HL-60 (cell line): ENCODE results near the gene NCMAP.

Experiments used
- DNase-seq, 2 experiments: peaks; one replicate each; pipeline ENCODE4 v3.0.0-alpha.2; 2010 to 2020; ENCODE audit warnings: low read depth in 1 of 2, low spot score in 1 of 2
- H3K27ac ChIP-seq: fragments of 250-450 bp; sonication (Bioruptor Pico); replicated peaks from 2 replicates; pipeline ENCODE4 v1.5.1; 2020; ENCODE audit warnings: mild to moderate bottlenecking, moderate library complexity
- H3K27me3 ChIP-seq: fragments of 250-450 bp; sonication (Bioruptor Pico); 2 replicates; pipeline ENCODE4 v1.5.1; 2021; ENCODE audit warnings: mild to moderate bottlenecking, moderate library complexity; ENCODE audit not compliant: insufficient read depth, poor library complexity, severe bottlenecking
- H3K4me3 ChIP-seq: replicated peaks from 2 replicates; pipeline ENCODE4 v1.5.1; 2011; ENCODE audit warnings: mild to moderate bottlenecking, control low read depth, low read length; ENCODE audit not compliant: insufficient read depth
- GABPA ChIP-seq: IDR thresholded peaks from 2 replicates; pipeline ENCODE4 v1.6.1; 2012; ENCODE audit warnings: low read depth
- POLR2AphosphoS5 ChIP-seq: IDR thresholded peaks from 2 replicates; pipeline ENCODE4 v1.6.1; 2012; ENCODE audit warnings: low read depth
- SPI1 ChIP-seq: IDR thresholded peaks from 2 replicates; pipeline ENCODE4 v1.6.1; 2012; ENCODE audit warnings: low read depth, mild to moderate bottlenecking, borderline replicate concordance
- TF ChIP-seq, protein P1 (sequence below): IDR thresholded peaks from 2 replicates; pipeline ENCODE4 v1.6.1; 2012; ENCODE audit warnings: low read depth; ENCODE audit not compliant: insufficient replicate concordance
- TF ChIP-seq, protein P2 (sequence below): IDR thresholded peaks from one replicate; pipeline ENCODE4 v1.5.1; 2011; ENCODE audit warnings: low read length, control low read depth, inconsistent platforms; ENCODE audit not compliant: insufficient read depth

The NCMAP gene

DNA sequence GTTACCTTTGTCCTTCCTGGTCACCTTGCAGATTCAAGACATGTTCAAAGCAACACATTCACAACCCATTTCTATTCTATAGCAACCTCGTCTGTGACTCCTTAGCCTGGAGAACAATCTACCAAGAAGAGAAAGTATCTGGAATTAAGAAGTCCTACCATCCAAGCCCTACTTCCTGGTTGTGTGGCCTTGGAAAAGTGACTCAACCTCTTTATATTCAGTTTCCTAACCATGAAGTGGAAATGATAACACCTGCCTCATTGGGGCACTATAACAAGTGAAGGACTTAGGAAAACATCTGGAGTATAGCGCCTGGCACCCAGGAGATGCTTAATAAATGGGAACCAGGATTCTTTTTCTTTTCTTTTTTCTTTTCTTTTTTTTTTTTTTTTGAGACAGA, 50.7 kb downstream of the NCMAP start:
- no peak for DNase-seq
- no peak overlapping the region for H3K27ac ChIP-seq
- H3K4me3 ChIP-seq, result no peak overlapping the region
- no peaks in the 10 kb centered on the region for H3K27me3 ChIP-seq
- no peak for TF ChIP-seq SPI1
- TF ChIP-seq, protein P1, sequence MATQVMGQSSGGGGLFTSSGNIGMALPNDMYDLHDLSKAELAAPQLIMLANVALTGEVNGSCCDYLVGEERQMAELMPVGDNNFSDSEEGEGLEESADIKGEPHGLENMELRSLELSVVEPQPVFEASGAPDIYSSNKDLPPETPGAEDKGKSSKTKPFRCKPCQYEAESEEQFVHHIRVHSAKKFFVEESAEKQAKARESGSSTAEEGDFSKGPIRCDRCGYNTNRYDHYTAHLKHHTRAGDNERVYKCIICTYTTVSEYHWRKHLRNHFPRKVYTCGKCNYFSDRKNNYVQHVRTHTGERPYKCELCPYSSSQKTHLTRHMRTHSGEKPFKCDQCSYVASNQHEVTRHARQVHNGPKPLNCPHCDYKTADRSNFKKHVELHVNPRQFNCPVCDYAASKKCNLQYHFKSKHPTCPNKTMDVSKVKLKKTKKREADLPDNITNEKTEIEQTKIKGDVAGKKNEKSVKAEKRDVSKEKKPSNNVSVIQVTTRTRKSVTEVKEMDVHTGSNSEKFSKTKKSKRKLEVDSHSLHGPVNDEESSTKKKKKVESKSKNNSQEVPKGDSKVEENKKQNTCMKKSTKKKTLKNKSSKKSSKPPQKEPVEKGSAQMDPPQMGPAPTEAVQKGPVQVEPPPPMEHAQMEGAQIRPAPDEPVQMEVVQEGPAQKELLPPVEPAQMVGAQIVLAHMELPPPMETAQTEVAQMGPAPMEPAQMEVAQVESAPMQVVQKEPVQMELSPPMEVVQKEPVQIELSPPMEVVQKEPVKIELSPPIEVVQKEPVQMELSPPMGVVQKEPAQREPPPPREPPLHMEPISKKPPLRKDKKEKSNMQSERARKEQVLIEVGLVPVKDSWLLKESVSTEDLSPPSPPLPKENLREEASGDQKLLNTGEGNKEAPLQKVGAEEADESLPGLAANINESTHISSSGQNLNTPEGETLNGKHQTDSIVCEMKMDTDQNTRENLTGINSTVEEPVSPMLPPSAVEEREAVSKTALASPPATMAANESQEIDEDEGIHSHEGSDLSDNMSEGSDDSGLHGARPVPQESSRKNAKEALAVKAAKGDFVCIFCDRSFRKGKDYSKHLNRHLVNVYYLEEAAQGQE, result no peak

DNA sequence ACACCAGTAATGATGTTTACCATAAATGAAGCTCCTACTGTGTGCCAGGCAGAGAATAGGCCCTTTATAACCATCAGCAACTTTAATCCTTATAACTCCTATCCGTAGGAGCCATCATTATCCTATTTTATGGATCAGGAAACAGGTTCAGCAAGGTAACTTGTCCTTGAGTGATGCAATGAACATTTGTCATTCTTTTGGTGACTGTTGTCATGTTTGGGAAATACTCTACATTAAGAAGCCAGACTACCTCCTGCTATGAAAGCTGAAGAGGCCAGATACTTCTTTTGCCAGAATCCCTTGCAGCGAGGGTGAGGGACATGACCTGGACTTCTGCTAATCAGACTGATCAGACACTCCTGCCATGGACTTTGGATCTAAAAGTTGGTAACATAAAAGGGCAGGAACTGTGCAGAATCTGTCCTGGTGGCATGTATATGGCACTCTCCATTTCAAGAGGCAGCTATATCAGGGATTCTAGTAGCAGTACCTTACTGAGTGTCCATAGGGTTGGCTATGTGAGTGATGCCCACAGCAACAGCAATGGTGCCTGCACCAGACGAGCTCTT, 54.1 kb downstream of the NCMAP start:
- DNase-seq, result no peak
- TF ChIP-seq, protein P2, sequence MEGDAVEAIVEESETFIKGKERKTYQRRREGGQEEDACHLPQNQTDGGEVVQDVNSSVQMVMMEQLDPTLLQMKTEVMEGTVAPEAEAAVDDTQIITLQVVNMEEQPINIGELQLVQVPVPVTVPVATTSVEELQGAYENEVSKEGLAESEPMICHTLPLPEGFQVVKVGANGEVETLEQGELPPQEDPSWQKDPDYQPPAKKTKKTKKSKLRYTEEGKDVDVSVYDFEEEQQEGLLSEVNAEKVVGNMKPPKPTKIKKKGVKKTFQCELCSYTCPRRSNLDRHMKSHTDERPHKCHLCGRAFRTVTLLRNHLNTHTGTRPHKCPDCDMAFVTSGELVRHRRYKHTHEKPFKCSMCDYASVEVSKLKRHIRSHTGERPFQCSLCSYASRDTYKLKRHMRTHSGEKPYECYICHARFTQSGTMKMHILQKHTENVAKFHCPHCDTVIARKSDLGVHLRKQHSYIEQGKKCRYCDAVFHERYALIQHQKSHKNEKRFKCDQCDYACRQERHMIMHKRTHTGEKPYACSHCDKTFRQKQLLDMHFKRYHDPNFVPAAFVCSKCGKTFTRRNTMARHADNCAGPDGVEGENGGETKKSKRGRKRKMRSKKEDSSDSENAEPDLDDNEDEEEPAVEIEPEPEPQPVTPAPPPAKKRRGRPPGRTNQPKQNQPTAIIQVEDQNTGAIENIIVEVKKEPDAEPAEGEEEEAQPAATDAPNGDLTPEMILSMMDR, result no peak
- TF ChIP-seq SPI1 (no peak), POLR2AphosphoS5 (no peak), GABPA (no peak)
- TF ChIP-seq, protein P1, result no peak
- Histone ChIP-seq H3K27me3 (no peaks in the 10 kb centered on the region), H3K27ac (no peak overlapping the region), H3K4me3 (no peak overlapping the region)

DNA sequence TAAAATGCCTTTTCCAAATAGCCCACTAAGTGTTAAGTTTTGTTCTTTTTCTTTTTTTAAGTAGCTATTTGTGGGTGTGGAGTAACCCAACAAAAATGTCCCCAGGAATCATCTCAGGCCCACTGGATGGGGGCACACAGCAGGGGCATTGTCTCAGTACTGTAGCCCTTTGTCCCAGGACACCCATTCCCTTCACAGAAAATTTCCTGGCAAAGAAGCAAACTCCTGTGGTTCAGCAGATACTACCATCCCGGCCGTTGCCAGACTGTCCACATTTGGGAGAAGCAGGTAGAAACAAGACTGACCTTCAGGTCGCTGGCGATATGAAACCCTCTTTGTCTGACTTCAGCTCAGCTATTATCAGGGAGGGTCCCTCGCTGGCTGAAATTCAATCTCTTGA, 63.5 kb downstream of the NCMAP start:
- Histone ChIP-seq H3K4me3 (no peak overlapping the region), H3K27me3 (peaks cover 4% of the 10 kb centered on the region), H3K27ac (no peak overlapping the region)
- TF ChIP-seq SPI1 (no peak), GABPA (no peak), POLR2AphosphoS5 (no peak)
- TF ChIP-seq, protein P2, result no peak
- TF ChIP-seq, protein P1, result no peak
- no peak for DNase-seq
